HepG2 (cell line): ENCODE data around the gene MACROD2. TPM values are rescaled to one million over a fixed set of nuclear protein-coding genes. Genes with fewer than 3 reads are reported as not detected.

Source experiments
- ATAC-seq: fragments of 200-7000 bp; cut with Tn5 transposase; 3 replicates; pipeline ENCODE4 v1.9.1; 2020; ENCODE audit warnings: mild to moderate bottlenecking, moderate library complexity
- BruUV-seq: library from RNA; stranded (reverse); fragments of 400-500 nt; replicated peaks from 2 replicates; lab custom pipeline; 2021; lab: Mats Ljungman, UMichigan
- CTCF ChIA-PET: fragments of 300-600 bp; formaldehyde crosslinking; extraction: SDS; loops from one replicate; lab custom pipeline; 2021; ENCODE audit warnings: low total read pairs, inconsistent platforms, low intra/inter-chr PET ratio; lab: Yijun Ruan, JAX
- POLR2A ChIA-PET: fragments of 350-600 bp; sonication (Branson Sonifier 250); formaldehyde crosslinking; loops from one replicate; lab custom pipeline; 2020; ENCODE audit warnings: antibody characterized with exemption, inconsistent platforms; lab: Yijun Ruan, JAX
- DNase-seq: peaks from one replicate; pipeline ENCODE4 v3.0.0-alpha.2; 2015; ENCODE audit warnings: low spot score
- FAIRE-seq: peaks from 3 replicates; lab custom pipeline; 2011; peaks lifted over from hg19 to GRCh38; lab: Jason Lieb, UNC
- H2AFZ ChIP-seq: one replicate; pipeline ENCODE4 v1.6.1; 2011; ENCODE audit warnings: low read length, inconsistent platforms
- H3K27ac ChIP-seq: fragments of 300-600 bp; 3 replicates; pipeline ENCODE4 v1.8.0; 2011; ENCODE audit warnings: mixed run types, mild to moderate bottlenecking, mixed read lengths, low read length, inconsistent platforms; ENCODE audit not compliant: insufficient read depth; ENCODE audit errors: extremely low read length
- H3K27me3 ChIP-seq, 2 experiments: fragments of 200-600 bp in 1 of 2; 2 replicates in 1 of 2; 3 replicates in 1 of 2; pipeline versions ENCODE4 v1.6.0 to v1.8.0; 2011; ENCODE audit warnings: low read length in 2 of 2, mild to moderate bottlenecking in 2 of 2, moderate library complexity in 2 of 2, inconsistent platforms in 1 of 2; ENCODE audit not compliant: insufficient read depth in 2 of 2, control insufficient read depth in 1 of 2
- H3K36me3 ChIP-seq, 2 experiments: fragments of 200-600 bp in 1 of 2; replicated peaks in 1 of 2; 2 replicates in 1 of 2; 3 replicates in 1 of 2; pipeline versions ENCODE4 v1.5.1 to v1.8.0; 2011; ENCODE audit warnings: low read length in 2 of 2, inconsistent platforms in 1 of 2; ENCODE audit not compliant: insufficient read depth in 2 of 2, control insufficient read depth in 1 of 2
- H3K4me1 ChIP-seq: 2 replicates; pipeline ENCODE4 v1.5.1; 2012; ENCODE audit warnings: low read length, inconsistent platforms; ENCODE audit not compliant: insufficient read depth
- H3K4me2 ChIP-seq: 2 replicates; pipeline ENCODE4 v1.6.0; 2011; ENCODE audit warnings: low read depth, low read length, inconsistent platforms
- H3K4me3 ChIP-seq, 3 experiments: fragments of 200-600 bp in 1 of 3; sonication (generic), shearing (Covaris generic) in 1 of 3; replicated peaks in 1 of 3; 2 replicates each; pipeline ENCODE4 v1.5.1; 2011 to 2016; ENCODE audit warnings: low read length in 3 of 3, inconsistent platforms in 2 of 3, low read depth in 2 of 3, mild to moderate bottlenecking in 2 of 3, control low read depth in 1 of 3, mixed read lengths in 1 of 3; ENCODE audit not compliant: insufficient read depth in 1 of 3
- H3K79me2 ChIP-seq: one replicate; pipeline ENCODE4 v1.6.1; 2011; ENCODE audit warnings: low read length, inconsistent platforms; ENCODE audit not compliant: insufficient read depth
- H3K9ac ChIP-seq: 2 replicates; pipeline ENCODE4 v1.6.0; 2011; ENCODE audit warnings: mild to moderate bottlenecking, low read depth, low read length, inconsistent platforms; ENCODE audit not compliant: insufficient read depth
- H3K9me3 ChIP-seq: 2 replicates; pipeline ENCODE4 v1.5.1; 2012; ENCODE audit warnings: mild to moderate bottlenecking, low read length
- H4K20me1 ChIP-seq: 2 replicates; pipeline ENCODE4 v1.6.0; 2011; ENCODE audit warnings: inconsistent platforms, mild to moderate bottlenecking, low read length, moderate library complexity; ENCODE audit not compliant: insufficient read depth
- ASH2L ChIP-seq: fragments of 300-600, 200-600 bp; sonication (generic); IDR thresholded peaks from 2 replicates; pipeline ENCODE4 v1.7.0; 2017; ENCODE audit warnings: low read depth, mild to moderate bottlenecking, moderate library complexity, mixed read lengths, low read length; ENCODE audit not compliant: insufficient read length
- CAMTA2 ChIP-seq: sonication (generic); formaldehyde crosslinking; IDR thresholded peaks from 2 replicates; pipeline ENCODE4 v1.4.0; 2020; ENCODE audit warnings: mild to moderate bottlenecking, missing genetic modification reagents, borderline replicate concordance
- MLLT10 ChIP-seq: sonication (generic); formaldehyde crosslinking; IDR thresholded peaks from 2 replicates; pipeline ENCODE4 v1.4.0; 2020; ENCODE audit warnings: missing genetic modification reagents
- NFIC ChIP-seq: IDR thresholded peaks from 2 replicates; pipeline ENCODE4 v1.6.1; 2012; ENCODE audit warnings: mild to moderate bottlenecking, low read length, inconsistent platforms
- PITX1 ChIP-seq: sonication (generic); formaldehyde crosslinking; IDR thresholded peaks from 2 replicates; pipeline ENCODE4 v1.5.1; 2020; ENCODE audit warnings: mild to moderate bottlenecking, missing genetic modification reagents
- RBAK ChIP-seq: sonication (generic); formaldehyde crosslinking; IDR thresholded peaks from 2 replicates; pipeline ENCODE4 v1.5.1; 2020; ENCODE audit warnings: mild to moderate bottlenecking, missing genetic modification reagents
- SMC3 ChIP-seq: IDR thresholded peaks from 2 replicates; pipeline ENCODE4 v1.6.1; 2011; ENCODE audit warnings: low read length, improper control_type of control experiment
- TERF1 ChIP-seq: sonication (generic); formaldehyde crosslinking; IDR thresholded peaks from 2 replicates; pipeline ENCODE4 v1.8.0; 2022; ENCODE audit warnings: mild to moderate bottlenecking, missing genetic modification reagents, moderate library complexity
- ZFP62 ChIP-seq: sonication (generic); formaldehyde crosslinking; IDR thresholded peaks from 2 replicates; pipeline ENCODE4 v1.4.0; 2020; ENCODE audit warnings: missing genetic modification reagents
- ZNF101 ChIP-seq: sonication (generic); formaldehyde crosslinking; IDR thresholded peaks from 2 replicates; pipeline ENCODE4 v1.4.0; 2020; ENCODE audit warnings: mild to moderate bottlenecking, low read depth, missing genetic modification reagents, borderline replicate concordance
- ZNF296 ChIP-seq: sonication (generic); formaldehyde crosslinking; conservative IDR thresholded peaks from 2 replicates; pipeline ENCODE4 v1.5.0; 2020; ENCODE audit warnings: mild to moderate bottlenecking, missing genetic modification reagents
- ZNF547 ChIP-seq: sonication (generic); formaldehyde crosslinking; IDR thresholded peaks from 2 replicates; pipeline ENCODE4 v1.5.1; 2020; ENCODE audit warnings: mild to moderate bottlenecking, missing genetic modification reagents
- ZNF670 ChIP-seq: sonication (generic); formaldehyde crosslinking; IDR thresholded peaks from 2 replicates; pipeline ENCODE4 v1.8.0; 2022; ENCODE audit warnings: mild to moderate bottlenecking, missing genetic modification reagents, borderline replicate concordance
- ZNF775 ChIP-seq: sonication (generic); formaldehyde crosslinking; IDR thresholded peaks from 2 replicates; pipeline ENCODE4 v1.4.0; 2020; ENCODE audit warnings: missing genetic modification reagents, mild to moderate bottlenecking, moderate library complexity, borderline replicate concordance
- WGBS: methylation state at CpG from one replicate; pipeline ENCODE4 v1.1.6; 2017; ENCODE audit warnings: low lambda C conversion rate; 5-methylcytosine and 5-hydroxymethylcytosine counted together
- in situ Hi-C: cut with HindIII; loops from 2 replicates; pipeline ENCODE4 v1.10.0; 2017; ENCODE audit warnings: low pct_unique_long_range_greater_than_20kb; ENCODE audit not compliant: extremely low pct_ligation_motif_present
- intact Hi-C: fragments of 100-400 bp; cut with micrococcal nuclease; formaldehyde crosslinking; loops from one replicate; pipeline ENCODE4 v1.10.0; 2022; ENCODE audit not compliant: unreplicated experiment
- polyA plus RNA-seq, 8 experiments: library from polyadenylated mRNA; depleted of rRNA in 3 of 8; stranded (reverse) in 7 of 8; unstranded in 1 of 8; fragments of >200 nt; fragmentation: Illumina TruSeq in 4 of 8; extraction: Trizol in 4 of 8; gene quantifications; 2 replicates each; pipeline versions ENCODE4 v1.2.1 to v1.2.3, GENCODE V29; 2011 to 2016; ENCODE audit warnings: low read depth in 4 of 8, missing spikeins in 1 of 8, mixed read lengths in 1 of 8; ENCODE audit not compliant: insufficient read depth in 1 of 8
- total RNA-seq, 5 experiments: library from RNA; depleted of rRNA; stranded (reverse); fragments of >200 nt; fragmentation: Illumina TruSeq; extraction: Trizol; gene quantifications; 2 replicates each; pipeline ENCODE4 v1.2.3, GENCODE V29; 2016; ENCODE audit warnings: low read depth in 1 of 5
- TF ChIP-seq, protein P1 (sequence below): sonication (generic); formaldehyde crosslinking; IDR thresholded peaks from 2 replicates; pipeline ENCODE4 v1.5.1; 2020; ENCODE audit warnings: mild to moderate bottlenecking, missing genetic modification reagents, moderate library complexity

MACROD2 gene
- total and polyA plus RNA-seq, 2 of the 13 experiments (the other 11 are each of a cell fraction or from before 2014, with no cell fraction given), result 0.13 to 0.51 TPM

GRCh38 chr20:15253431-15253830 lies 1258.1 kb downstream of the MACROD2 start:
- FAIRE-seq, result no peak

GRCh38 chr20:15256676-15257568 lies 1261.6 kb downstream of the MACROD2 start:
- Histone ChIP-seq H3K27me3 (no peaks in the 10 kb centered on the region), H3K9ac (no peak overlapping the region), H3K9me3 (0 out of 2 replicates have a peak, but pooled peaks cover 11% of the 10 kb centered on the region), H3K79me2 (no peaks in the 10 kb centered on the region), H3K36me3 (no peaks in the 10 kb centered on the region), H4K20me1 (no peaks in the 10 kb centered on the region), H3K27ac (no peak overlapping the region), H2AFZ (no peak overlapping the region), H3K4me2 (no peak overlapping the region), H3K4me1 (no peaks in the 10 kb centered on the region), H3K4me3 (no peak overlapping the region)
- WGBS, result 3% methylated on average over 6 of the region's 6 CpGs
- in situ Hi-C loops, result no loop called here
- intact Hi-C loops, result no loop called here
- BruUV-seq, result no TSS peak
- FAIRE-seq, result no peak
- ChIA-PET CTCF (no interaction called here), POLR2A (no interaction called here)
- ATAC-seq, result no peak
- no peak for DNase-seq
- TF ChIP-seq ZNF547 (no peak), TERF1 (CRISPR knock-in tag) (no peak), RBAK (CRISPR knock-in tag) (no peak), SMC3 (no peak), ZNF296 (no peak), ZFP62 (no peak), PITX1 (CRISPR knock-in tag) (no peak), MLLT10 (no peak), ZNF670 (CRISPR knock-in tag) (no peak), NFIC (no peak), CAMTA2 (CRISPR knock-in tag) (no peak)
- TF ChIP-seq, protein P1, sequence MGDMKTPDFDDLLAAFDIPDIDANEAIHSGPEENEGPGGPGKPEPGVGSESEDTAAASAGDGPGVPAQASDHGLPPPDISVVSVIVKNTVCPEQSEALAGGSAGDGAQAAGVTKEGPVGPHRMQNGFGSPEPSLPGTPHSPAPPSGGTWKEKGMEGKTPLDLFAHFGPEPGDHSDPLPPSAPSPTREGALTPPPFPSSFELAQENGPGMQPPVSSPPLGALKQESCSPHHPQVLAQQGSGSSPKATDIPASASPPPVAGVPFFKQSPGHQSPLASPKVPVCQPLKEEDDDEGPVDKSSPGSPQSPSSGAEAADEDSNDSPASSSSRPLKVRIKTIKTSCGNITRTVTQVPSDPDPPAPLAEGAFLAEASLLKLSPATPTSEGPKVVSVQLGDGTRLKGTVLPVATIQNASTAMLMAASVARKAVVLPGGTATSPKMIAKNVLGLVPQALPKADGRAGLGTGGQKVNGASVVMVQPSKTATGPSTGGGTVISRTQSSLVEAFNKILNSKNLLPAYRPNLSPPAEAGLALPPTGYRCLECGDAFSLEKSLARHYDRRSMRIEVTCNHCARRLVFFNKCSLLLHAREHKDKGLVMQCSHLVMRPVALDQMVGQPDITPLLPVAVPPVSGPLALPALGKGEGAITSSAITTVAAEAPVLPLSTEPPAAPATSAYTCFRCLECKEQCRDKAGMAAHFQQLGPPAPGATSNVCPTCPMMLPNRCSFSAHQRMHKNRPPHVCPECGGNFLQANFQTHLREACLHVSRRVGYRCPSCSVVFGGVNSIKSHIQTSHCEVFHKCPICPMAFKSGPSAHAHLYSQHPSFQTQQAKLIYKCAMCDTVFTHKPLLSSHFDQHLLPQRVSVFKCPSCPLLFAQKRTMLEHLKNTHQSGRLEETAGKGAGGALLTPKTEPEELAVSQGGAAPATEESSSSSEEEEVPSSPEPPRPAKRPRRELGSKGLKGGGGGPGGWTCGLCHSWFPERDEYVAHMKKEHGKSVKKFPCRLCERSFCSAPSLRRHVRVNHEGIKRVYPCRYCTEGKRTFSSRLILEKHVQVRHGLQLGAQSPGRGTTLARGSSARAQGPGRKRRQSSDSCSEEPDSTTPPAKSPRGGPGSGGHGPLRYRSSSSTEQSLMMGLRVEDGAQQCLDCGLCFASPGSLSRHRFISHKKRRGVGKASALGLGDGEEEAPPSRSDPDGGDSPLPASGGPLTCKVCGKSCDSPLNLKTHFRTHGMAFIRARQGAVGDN (CRISPR knock-in tag), result no peak

More at GRCh38 chr20:15253431-15253830, 1258.1 kb downstream of the MACROD2 start:
- DNase-seq (no peak), ATAC-seq (no peak)
- Histone ChIP-seq H3K27ac (no peak overlapping the region), H2AFZ (no peak overlapping the region), H3K79me2 (no peaks in the 10 kb centered on the region), H3K9ac (no peak overlapping the region), H4K20me1 (no peaks in the 10 kb centered on the region), H3K4me1 (no peaks in the 10 kb centered on the region), H3K36me3 (no peaks in the 10 kb centered on the region), H3K9me3 (no peaks in the 10 kb centered on the region), H3K4me3 (no peak overlapping the region), H3K27me3 (no peaks in the 10 kb centered on the region)
- in situ Hi-C loops (no loop called here), intact Hi-C loops (no loop called here)
- 19% methylated on average over 5 of the region's 5 CpGs for WGBS
- no TSS peak for BruUV-seq
- POLR2A ChIA-PET, result no interaction called here
- no peak for TF ChIP-seq ZNF775
- no peak for TF ChIP-seq ZNF101 (CRISPR knock-in tag)
- no peak for TF ChIP-seq ASH2L
- TF ChIP-seq, all 625 proteins: peak for 0
- H3K4me2 ChIP-seq, result no peak overlapping the region
- CTCF ChIA-PET, result no interaction called here
